ENCODE data around the gene COLQ. TPM values are rescaled to one million over a fixed set of nuclear protein-coding genes. Genes with fewer than 3 reads are reported as not detected.

Gene COLQ
- total and polyA plus RNA-seq, 4 donors, result 0.27 to 2.6 (median 0.67) TPM

DNA sequence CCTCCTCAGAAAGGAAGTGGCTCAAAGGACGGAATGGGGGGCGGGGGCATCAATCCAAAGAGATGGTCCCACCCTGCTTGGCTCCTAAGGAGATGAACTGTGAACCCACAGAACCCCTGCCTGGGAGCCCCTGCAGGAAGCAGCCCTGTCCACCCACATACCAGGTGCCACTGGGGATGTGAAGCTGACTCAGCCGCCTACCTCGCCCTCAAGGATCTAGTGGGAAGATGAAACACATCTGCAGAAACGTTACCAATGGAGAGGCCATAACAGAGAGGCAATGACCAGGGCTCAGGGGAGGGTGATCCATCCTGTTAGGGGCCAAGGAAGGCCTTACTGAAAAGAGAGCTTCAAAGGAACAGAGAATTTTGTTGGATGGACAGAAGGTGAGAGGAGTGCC lies 59.1 kb downstream of the COLQ start:
- TF ChIP-seq ZBTB33 (IDR thresholded peaks at IDR 0.05), result no peak
- no peak for TF ChIP-seq HNF4G (IDR thresholded peaks at IDR 0.05)
- no peak for TF ChIP-seq EGR1 (IDR thresholded peaks at IDR 0.05; ENCODE audit: low read depth in 2 of 2)
- TF ChIP-seq, protein P1, sequence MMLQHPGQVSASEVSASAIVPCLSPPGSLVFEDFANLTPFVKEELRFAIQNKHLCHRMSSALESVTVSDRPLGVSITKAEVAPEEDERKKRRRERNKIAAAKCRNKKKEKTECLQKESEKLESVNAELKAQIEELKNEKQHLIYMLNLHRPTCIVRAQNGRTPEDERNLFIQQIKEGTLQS (IDR thresholded peaks at IDR 0.05), result no peak
- TF ChIP-seq RXRA (IDR thresholded peaks at IDR 0.05), result no peak
- no peak for TF ChIP-seq CTCF (IDR thresholded peaks at IDR 0.05; ENCODE audit: low read depth, low read length, missing input control)
- no peak for TF ChIP-seq HNF4A (conservative IDR thresholded peaks at IDR 0.05)
- TF ChIP-seq YY1 (IDR thresholded peaks at IDR 0.05), result no peak
- TF ChIP-seq REST (IDR thresholded peaks at IDR 0.05), result no peak
- TF ChIP-seq FOXA2 (IDR thresholded peaks at IDR 0.05), result no peak
- TF ChIP-seq SP1 (IDR thresholded peaks at IDR 0.05), result no peak
- no peak for TF ChIP-seq RAD21 (IDR thresholded peaks at IDR 0.05)
- TF ChIP-seq NR2F2 (IDR thresholded peaks at IDR 0.05), result no peak
- TF ChIP-seq JUND (IDR thresholded peaks at IDR 0.05), result no peak
- TF ChIP-seq GABPA (IDR thresholded peaks at IDR 0.05 in 1 of 2, conservative IDR thresholded peaks at IDR 0.05 in 1 of 2), result no peak
- TF ChIP-seq TAF1 (conservative IDR thresholded peaks at IDR 0.05), result no peak
- H3K36me3 ChIP-seq (ENCODE audit: control insufficient read depth in 4 of 4, insufficient read depth in 3 of 4, low read depth in 1 of 4, low read length in 3 of 4), result peaks cover 0 to 3% (median 0%) of the 10 kb centered on the region in 4 donors
- H3K27ac ChIP-seq (ENCODE audit: low read depth in 1 of 2, low read length in 2 of 2), result no peak overlapping the region
- WGBS, result 91% methylated on average over 5 of the region's 5 CpGs
- no peak overlapping the region for H3K9ac ChIP-seq (ENCODE audit: low read depth in 1 of 2, low read length in 2 of 2)
- no peaks in the 10 kb centered on the region for H3K4me1 ChIP-seq (ENCODE audit: control insufficient read depth in 4 of 4, insufficient read depth in 4 of 4, low read length in 3 of 4)
- no peak for DNase-seq (ENCODE audit: low spot score)
- H3K4me3 ChIP-seq (ENCODE audit: low read depth in 1 of 3, low read length in 3 of 3), result no peak overlapping the region
- H3K9me3 ChIP-seq (ENCODE audit: control insufficient read depth in 4 of 4, low read length in 3 of 4), result no peaks in the 10 kb centered on the region
- no peaks in the 10 kb centered on the region for H3K27me3 ChIP-seq (ENCODE audit: control insufficient read depth in 4 of 4, insufficient read depth in 4 of 4, low read length in 3 of 4)

DNA sequence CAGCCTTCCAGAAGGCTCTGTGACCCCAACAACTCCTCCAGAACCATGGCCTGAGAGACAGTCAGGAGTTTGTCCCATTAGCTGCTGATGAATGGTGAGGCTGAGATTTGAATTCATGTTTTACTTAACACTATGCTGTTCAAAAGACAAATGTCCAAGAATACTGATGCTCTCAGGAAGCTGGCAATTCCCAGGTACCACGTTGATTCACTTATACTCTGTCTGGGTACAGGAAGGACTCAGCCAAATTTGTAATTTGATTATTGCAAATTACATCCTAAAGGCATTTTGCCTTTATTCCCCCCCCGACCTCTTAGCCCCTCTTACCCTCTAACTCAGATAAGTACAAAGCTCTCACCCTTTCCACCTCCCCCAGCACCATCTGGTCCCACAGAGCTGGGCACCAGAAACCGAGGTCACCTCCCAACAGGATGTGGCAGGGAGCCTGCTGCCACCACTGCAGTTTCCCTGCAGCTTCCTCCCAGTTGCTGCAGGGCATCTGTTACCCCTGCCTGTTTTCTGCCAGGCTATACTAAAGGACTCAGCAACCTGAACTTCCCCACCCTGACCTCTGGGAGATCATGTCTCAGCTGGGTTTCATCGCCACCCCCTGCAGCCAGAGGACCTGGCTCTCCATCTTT lies 60.5 kb downstream of the COLQ start:
- Histone ChIP-seq H3K27ac (ENCODE audit: low read depth in 1 of 2, low read length in 2 of 2) (no peak overlapping the region), H3K27me3 (ENCODE audit: control insufficient read depth in 4 of 4, insufficient read depth in 4 of 4, low read length in 3 of 4) (no peaks in the 10 kb centered on the region), H3K4me1 (ENCODE audit: control insufficient read depth in 4 of 4, insufficient read depth in 4 of 4, low read length in 3 of 4) (no peaks in the 10 kb centered on the region), H3K36me3 (ENCODE audit: control insufficient read depth in 4 of 4, insufficient read depth in 3 of 4, low read depth in 1 of 4, low read length in 3 of 4) (peaks cover 0 to 3% (median 0%) of the 10 kb centered on the region in 4 donors), H3K9me3 (ENCODE audit: control insufficient read depth in 4 of 4, low read length in 3 of 4) (no peaks in the 10 kb centered on the region), H3K4me3 (ENCODE audit: low read depth in 1 of 3, low read length in 3 of 3) (no peak overlapping the region), H3K9ac (ENCODE audit: low read depth in 1 of 2, low read length in 2 of 2) (no peak overlapping the region)
- DNase-seq (ENCODE audit: low spot score), result no peak
- 65% methylated on average over 4 of the region's 4 CpGs for whole genome bisulfite sequencing
- TF ChIP-seq FOXA1 (IDR thresholded peaks at IDR 0.05) (no peak), SP1 (IDR thresholded peaks at IDR 0.05) (no peak), YY1 (IDR thresholded peaks at IDR 0.05) (no peak), ZBTB33 (IDR thresholded peaks at IDR 0.05) (no peak), HNF4A (conservative IDR thresholded peaks at IDR 0.05) (no peak), MAX (IDR thresholded peaks at IDR 0.05) (no peak), CTCF (IDR thresholded peaks at IDR 0.05; ENCODE audit: low read depth, low read length, missing input control) (no peak), EGR1 (IDR thresholded peaks at IDR 0.05; ENCODE audit: low read depth in 2 of 2) (no peak), RAD21 (IDR thresholded peaks at IDR 0.05) (no peak)
